ENCODE results near the gene CCR8.
A peak's percentile ranks its signal among the peaks of the same experiment; 100 is the strongest.

The CCR8 gene

GRCh38 chr3:39285332-39285731 lies 44.2 kb upstream of the CCR8 start:
- H3K4me3 ChIP-seq (replicated peaks; ENCODE audit: low read depth, low read length) = no peak overlapping the region
- no peak for TF ChIP-seq CTCF (IDR thresholded peaks at IDR 0.05; ENCODE audit: low read depth, low read length, missing control alignments)
- DNase-seq (ENCODE audit: extremely low read depth, low read depth) = no peak

GRCh38 chr3:39286771-39287170 lies 42.7 kb upstream of the CCR8 start:
- DNase-seq (ENCODE audit: extremely low read depth, low read depth) = no peak
- no peak overlapping the region for H3K4me3 ChIP-seq (replicated peaks; ENCODE audit: low read depth, low read length)
- TF ChIP-seq CTCF (IDR thresholded peaks at IDR 0.05; ENCODE audit: low read depth, low read length, missing control alignments) = no peak

GRCh38 chr3:39287216-39288164 lies 42.0 kb upstream of the CCR8 start:
- TF ChIP-seq CTCF (IDR thresholded peaks at IDR 0.05; ENCODE audit: low read depth, low read length, missing control alignments) = no peak
- no peak overlapping the region for H3K4me3 ChIP-seq (replicated peaks; ENCODE audit: low read depth, low read length)
- DNase-seq (ENCODE audit: extremely low read depth, low read depth) = no peak

GRCh38 chr3:39288300-39288808 lies 41.2 kb upstream of the CCR8 start:
- H3K4me3 ChIP-seq (replicated peaks; ENCODE audit: low read depth, low read length) = no peak overlapping the region
- peak; percentile 96 for TF ChIP-seq CTCF (IDR thresholded peaks at IDR 0.05; ENCODE audit: low read depth, low read length, missing control alignments)
- peak; percentile 59 for DNase-seq (ENCODE audit: extremely low read depth, low read depth)

GRCh38 chr3:39289107-39289506 lies 40.4 kb upstream of the CCR8 start:
- DNase-seq (ENCODE audit: extremely low read depth, low read depth) = no peak
- H3K4me3 ChIP-seq (replicated peaks; ENCODE audit: low read depth, low read length) = no peak overlapping the region
- TF ChIP-seq CTCF (IDR thresholded peaks at IDR 0.05; ENCODE audit: low read depth, low read length, missing control alignments) = no peak

GRCh38 chr3:39290255-39290654 lies 39.3 kb upstream of the CCR8 start:
- H3K4me3 ChIP-seq (replicated peaks; ENCODE audit: low read depth, low read length) = no peak overlapping the region
- no peak for TF ChIP-seq CTCF (IDR thresholded peaks at IDR 0.05; ENCODE audit: low read depth, low read length, missing control alignments)
- DNase-seq (ENCODE audit: extremely low read depth, low read depth) = no peak

Measured in HFF-Myc (cell line).